ENCODE results near the gene ADAMTS17.

ADAMTS17 gene

DNA sequence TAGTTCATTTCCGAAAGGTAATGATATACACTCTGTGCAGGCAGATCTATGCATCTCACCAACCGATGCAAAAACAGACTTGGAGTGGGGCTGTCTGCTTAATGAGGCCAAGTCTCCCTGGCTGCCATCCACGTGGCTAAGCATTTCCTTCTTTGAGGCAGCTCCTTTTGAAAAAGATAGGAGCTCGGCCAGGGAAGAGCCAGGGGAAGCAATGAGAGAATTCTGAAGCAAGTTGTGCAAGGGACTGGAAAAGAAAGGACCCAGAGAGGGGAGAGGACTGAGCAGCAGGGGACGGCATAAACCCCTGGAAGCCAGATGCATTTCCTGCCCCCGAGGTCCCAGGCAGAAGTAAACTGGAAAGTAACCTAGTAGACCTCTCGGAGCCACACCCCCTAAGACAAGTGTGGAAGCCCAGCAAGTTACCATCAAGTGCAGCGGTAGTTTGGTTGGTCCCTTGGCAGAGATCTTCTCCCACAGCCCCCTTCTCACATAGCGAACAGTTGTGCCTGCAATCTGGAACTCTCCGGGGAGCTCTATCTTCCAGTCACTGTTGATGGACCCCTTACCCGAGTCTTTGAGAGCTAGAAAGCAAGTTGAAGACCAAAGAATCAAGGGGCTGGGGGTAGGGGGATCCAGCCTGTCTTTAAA lies 288.2 kb downstream of the ADAMTS17 start:
- DNase-seq (ENCODE audit: low read depth, low spot score): no peak
- H3K4me3 ChIP-seq (ENCODE audit: low read length): no peak overlapping the region

GRCh38 chr15:100052716-100053473 lies 288.9 kb downstream of the ADAMTS17 start:
- no peak overlapping the region for H3K4me3 ChIP-seq (ENCODE audit: low read length)
- no peak for DNase-seq (ENCODE audit: low read depth, low spot score)

GRCh38 chr15:100050877-100051786 lies 290.6 kb downstream of the ADAMTS17 start:
- no peak for DNase-seq (ENCODE audit: low read depth, low spot score)
- no peak overlapping the region for H3K4me3 ChIP-seq (ENCODE audit: low read length)

- DNase-seq (ENCODE audit: low read depth, low spot score): no peak
Measured at GRCh38 chr15:100049936-100050876, 291.6 kb downstream of the ADAMTS17 start.

GRCh38 chr15:100049483-100049882 lies 292.3 kb downstream of the ADAMTS17 start:
- no peak overlapping the region for H3K4me3 ChIP-seq (ENCODE audit: low read length)
- no peak for DNase-seq (ENCODE audit: low read depth, low spot score)

More at GRCh38 chr15:100049936-100050876, 291.6 kb downstream of the ADAMTS17 start:
- H3K4me3 ChIP-seq (ENCODE audit: low read length): no peak overlapping the region

GRCh38 chr15:100048736-100049135 lies 293.0 kb downstream of the ADAMTS17 start:
- DNase-seq (ENCODE audit: low read depth, low spot score): no peak
- no peak overlapping the region for H3K4me3 ChIP-seq (ENCODE audit: low read length)

- H3K4me3 ChIP-seq (ENCODE audit: low read length): no peak overlapping the region
- no peak for DNase-seq (ENCODE audit: low read depth, low spot score)
Measured at GRCh38 chr15:100043692-100044091, 298.1 kb downstream of the ADAMTS17 start.

DNA sequence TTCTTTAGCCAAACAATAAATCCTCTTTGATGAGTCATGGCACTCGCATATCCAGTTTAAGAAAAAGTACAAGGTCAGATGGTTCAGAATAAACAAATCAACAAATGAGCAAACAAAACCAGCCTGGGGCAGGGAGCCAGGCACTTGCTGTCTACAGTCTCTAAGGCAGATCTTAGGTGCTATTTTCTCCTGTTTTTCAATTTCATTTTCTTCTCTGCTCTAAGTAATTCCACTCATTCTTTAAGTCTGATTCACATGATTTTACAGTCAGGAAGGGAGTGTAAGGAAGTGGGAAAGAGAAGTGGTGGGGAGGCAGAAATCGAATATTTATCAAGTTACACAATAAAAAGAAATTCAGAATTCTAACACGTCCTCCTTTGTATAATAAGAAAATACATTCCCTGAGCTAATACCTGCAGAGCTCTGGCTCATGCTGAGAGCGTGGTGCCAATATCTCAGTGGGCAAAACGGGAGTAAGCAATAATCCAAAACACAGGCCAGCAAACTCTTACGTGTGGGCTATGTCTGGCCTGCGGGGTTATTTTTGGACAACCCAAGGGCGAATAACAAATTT lies 298.6 kb downstream of the ADAMTS17 start:
- no peak overlapping the region for H3K4me3 ChIP-seq (ENCODE audit: low read length)
- no peak for DNase-seq (ENCODE audit: low read depth, low spot score)

DNA sequence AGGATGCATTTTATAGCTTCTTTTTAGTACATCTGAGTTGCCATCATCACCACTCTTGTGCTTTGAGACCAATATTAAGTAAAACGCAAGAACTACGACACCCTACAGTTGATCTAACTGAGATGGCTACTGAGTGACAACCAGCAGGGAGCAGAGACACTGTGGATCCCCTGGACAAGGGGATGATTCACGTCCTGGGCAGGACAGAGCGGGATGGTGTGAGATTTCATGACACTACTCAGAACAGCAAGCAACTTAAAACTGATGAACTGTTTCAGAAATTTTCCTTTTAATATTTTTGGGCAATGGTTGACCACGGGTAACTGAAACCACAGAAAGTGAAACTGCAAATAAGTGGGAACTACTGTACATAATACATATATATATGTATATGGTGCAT lies 299.2 kb downstream of the ADAMTS17 start:
- H3K4me3 ChIP-seq (ENCODE audit: low read length): no peak overlapping the region
- no peak for DNase-seq (ENCODE audit: low read depth, low spot score)

DNA sequence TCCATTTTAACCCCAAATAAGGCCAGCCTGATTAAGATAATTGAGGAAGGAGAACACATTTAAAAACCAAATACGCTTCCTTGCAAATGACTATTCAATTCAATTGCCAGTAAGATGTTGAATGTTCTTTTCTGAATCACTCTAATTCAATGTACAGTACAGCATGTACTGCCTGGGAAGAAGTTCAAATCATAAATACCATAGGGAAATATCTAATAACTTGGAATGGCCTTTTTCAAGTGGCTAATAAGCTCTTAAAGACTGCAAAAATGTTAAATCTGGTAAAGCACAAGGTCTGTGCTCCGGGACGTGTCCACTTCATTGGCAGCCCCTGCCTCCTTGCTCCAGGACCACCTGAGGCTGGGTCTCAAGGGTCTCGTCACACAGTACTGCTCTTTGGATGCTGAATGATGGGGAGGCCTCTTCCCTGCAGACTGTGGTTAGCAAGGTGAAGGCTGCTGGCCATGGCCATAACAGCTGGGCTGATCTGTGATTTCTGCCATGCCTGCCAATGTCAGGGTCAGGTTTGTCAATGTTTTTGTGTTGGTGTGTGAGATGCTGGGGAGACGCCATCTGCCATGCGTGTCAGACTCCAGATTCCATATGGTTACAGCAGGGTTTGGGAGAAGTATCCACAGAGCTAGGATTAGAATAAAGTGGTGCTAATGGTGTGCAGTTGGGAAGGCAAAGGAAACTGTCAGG lies 300.5 kb downstream of the ADAMTS17 start:
- no peak for DNase-seq (ENCODE audit: low read depth, low spot score)
- no peak overlapping the region for H3K4me3 ChIP-seq (ENCODE audit: low read length)

DNA sequence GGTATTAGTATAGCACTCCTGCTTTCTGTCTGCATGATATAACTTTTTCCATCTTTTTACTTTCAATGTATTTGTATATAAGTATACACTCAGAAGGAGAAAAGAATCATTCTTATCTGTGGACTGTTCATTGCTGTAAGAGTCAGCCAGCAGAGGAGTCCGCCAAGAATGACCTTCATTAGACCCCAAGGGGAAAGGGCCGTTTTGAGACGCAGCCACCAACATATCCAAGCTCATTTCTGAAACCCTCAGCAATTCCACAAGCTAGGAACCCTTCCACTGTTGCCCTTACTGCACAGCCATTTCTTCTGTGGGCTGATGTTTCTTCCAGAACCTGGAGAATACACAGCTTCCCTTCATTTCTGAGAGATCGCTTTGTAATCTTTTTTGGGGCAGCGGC lies 301.8 kb downstream of the ADAMTS17 start:
- H3K4me3 ChIP-seq (ENCODE audit: low read length): no peak overlapping the region
- DNase-seq (ENCODE audit: low read depth, low spot score): no peak

DNA sequence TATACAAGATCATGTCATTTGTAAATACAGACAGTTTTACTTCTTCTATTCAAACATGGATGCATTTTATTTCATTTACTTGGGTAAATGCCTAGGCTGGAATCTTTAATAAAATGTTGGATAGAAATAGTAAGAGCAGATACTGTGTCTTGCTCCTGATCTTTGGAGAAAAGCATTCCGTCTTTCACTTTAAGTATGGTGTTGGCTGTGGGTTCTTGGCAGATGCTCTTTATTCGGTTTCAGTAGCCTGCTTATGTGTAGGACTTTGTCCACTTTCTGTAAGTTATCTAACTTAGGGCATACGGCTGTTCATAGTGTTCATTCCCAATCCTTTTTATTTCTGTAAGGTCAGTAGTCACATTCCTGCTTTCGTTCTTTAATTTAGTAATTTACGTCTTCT lies 303.0 kb downstream of the ADAMTS17 start:
- no peak for DNase-seq (ENCODE audit: low read depth, low spot score)
- H3K4me3 ChIP-seq (ENCODE audit: low read length): no peak overlapping the region

DNA sequence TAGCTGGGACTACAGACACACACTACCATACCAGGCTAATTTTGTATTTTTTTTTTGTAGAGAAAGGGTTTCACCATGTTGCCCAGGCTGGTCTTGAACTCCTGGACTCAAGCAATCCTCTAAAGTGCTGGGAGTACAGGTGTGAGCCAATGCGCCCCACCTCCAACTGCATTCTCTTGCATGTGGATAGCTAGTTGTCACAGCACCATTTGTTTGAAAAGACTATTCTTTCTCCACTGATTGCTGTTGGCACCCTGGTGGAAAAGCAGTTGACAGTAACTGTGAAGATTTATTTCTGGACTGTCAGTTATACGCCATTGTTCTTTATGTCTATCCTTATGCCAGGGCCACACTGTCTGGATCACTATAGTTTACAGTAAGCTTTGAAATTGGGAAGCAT lies 303.9 kb downstream of the ADAMTS17 start:
- H3K4me3 ChIP-seq (ENCODE audit: low read length): no peak overlapping the region
- DNase-seq (ENCODE audit: low read depth, low spot score): no peak

DNA sequence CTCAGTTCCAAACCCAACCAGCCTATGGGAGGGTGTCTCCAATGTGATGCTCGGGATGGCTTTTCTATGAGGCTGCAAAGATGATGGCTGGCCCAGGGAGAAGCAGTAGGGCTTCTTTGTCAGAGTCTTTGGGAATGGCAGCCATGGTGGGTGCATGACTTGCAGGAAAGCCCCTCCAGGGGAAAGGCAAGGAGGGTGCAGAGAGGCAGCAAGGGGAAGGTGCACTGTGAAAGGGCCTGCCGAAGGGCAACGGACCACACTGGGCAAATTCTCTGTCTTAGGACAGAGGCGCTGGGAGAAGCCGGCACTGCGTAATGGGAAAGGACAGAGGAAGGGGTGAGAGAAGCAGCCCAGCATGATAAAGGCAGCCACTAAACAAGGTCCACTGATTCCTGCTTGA lies 305.8 kb downstream of the ADAMTS17 start:
- DNase-seq (ENCODE audit: low read depth, low spot score): no peak

GRCh38 chr15:100034191-100034590 lies 307.6 kb downstream of the ADAMTS17 start:
- no peak for DNase-seq (ENCODE audit: low read depth, low spot score)
- H3K4me3 ChIP-seq (ENCODE audit: low read length): no peak overlapping the region

More for the DNA sequence above, 305.8 kb downstream of the ADAMTS17 start:
- H3K4me3 ChIP-seq (ENCODE audit: low read length): no peak overlapping the region

GRCh38 chr15:100033140-100033857 lies 308.5 kb downstream of the ADAMTS17 start:
- no peak for DNase-seq (ENCODE audit: low read depth, low spot score)
- no peak overlapping the region for H3K4me3 ChIP-seq (ENCODE audit: low read length)

DNA sequence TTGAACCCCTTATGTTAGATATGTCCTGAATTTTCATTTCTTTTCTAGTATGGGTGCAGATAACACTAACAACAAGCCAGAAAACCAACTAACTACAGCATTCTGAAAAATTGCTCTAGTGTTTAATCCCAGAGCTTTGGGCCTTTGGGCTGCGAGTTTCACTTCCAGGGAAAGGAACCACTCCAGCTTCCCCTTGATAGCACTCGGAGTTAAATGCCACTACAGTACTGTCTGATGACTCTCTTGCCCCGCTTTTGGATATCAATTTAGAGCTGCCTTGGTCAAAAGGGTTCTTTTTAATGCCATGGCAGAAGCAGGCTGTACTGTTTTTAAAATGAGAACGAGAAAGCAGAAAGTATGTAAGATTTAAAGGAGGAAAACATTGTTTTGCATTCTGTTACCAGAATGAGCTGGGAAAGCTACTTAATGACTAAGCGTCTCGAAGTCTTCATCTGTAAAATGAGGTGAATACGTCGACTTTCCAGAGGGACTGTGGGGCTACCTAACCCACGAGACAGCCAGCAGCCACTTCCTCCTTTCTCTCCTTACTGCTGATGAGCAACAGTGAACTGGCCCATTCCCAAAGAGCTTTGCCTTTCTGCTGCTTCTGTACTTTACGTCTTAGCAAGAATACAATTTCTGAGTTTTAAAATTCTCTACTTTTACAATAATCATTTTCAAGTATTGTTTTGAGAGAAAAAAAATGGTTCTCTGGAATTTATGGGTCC lies 309.3 kb downstream of the ADAMTS17 start:
- DNase-seq (ENCODE audit: low read depth, low spot score): no peak
- no peak overlapping the region for H3K4me3 ChIP-seq (ENCODE audit: low read length)

All from Jurkat, Clone E6-1 (cell line).